Stimulated activated CD8-positive, alpha-beta memory T cell treated with anti-CD3 and anti-CD28 coated beads, Interleukin-12 subunit alpha, Interleukin-12 subunit beta, amount 100 ng/mL, for 24 hours (primary cell): ENCODE results near the gene ULBP1.
"Not testable (repeated sequence)": the region's sequence is repeated elsewhere in the genome, so short reads cannot be mapped to it uniquely, and the experiment has no call there.

Experiments
- DNase-seq: peaks from one replicate; pipeline ENCODE4 v3.0.0-alpha.2; 2020; ENCODE audit errors: extremely low read depth

The ULBP1 gene

DNA sequence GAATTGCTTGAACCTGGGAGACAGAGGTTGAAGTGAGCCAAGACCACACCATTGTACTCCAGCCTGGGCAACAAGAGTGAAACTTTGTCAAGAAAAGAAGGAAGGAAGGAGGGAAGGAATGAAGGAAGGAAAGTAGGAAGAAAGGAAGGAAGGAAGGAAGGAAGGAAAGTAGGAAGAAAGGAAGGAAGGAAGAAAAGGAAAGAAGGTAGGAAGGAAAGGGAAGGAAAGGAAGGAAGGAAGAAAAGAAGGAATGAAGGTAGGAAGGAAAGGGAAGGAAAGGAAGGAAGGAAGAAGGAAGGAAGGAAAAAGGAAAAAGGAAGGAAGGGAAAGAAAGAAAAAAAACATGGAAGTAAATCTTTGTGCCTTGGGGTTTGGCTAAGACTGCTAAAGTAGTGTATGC is 11.7 kb downstream of the ULBP1 start:
- no peak for DNase-seq

DNA sequence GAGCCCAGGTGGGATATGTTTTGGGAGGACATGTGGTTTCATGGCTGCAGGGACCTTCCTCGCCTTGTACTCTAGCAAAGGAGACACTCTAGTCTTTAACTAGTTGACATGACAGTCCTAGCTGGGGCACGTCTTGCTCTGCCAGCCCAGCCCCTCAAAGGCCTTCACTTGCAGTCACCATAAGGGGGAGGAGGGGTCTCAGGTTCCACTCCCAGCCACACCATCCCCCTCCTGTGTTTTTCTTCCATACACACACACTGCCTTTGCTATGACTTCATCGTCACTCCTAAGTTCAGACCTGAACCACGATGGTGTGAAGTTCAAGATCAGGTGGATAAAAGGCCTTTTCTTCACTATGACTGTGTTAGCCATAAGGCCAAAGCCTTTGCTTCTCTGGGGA is 13.5 kb downstream of the ULBP1 start:
- DNase-seq = no peak

DNA sequence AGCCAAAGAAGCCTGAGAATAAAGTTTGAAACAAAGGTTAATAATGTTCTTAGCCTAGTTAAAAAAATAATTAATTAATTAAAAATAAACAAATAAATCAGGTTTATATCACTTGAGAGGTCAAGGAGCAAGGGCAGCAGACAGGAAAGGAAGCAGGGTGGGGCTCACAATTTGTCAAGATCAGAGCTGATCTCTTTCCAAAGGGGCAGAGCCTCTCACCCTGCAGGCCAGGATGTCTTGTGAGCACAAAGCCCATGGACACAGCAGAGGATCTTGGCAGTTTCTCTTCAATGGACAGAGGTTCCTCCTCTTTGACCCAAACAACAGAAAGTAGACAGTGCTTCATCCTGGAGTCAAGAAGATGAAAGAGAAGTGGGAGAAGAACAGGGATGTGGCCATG is 14.9 kb downstream of the ULBP1 start:
- no peak for DNase-seq

DNA sequence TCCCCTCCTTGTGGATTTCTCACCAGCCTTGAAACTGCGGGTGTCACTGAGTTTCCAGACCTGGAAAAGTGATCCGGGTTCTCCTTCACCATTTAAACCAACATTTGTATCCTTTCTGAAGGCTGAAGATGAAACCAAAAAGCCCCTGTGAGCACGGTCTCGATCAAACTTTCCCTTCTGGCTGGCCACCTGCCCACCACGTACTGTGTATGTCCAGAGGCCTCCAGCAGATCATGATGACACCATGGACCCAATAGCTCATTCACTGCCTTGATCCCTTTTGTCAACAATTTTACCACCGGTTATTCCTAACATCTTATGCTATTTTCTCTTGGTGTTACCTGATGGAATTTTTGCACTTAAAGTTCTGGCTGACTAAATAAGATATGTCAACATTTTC is 15.6 kb downstream of the ULBP1 start:
- DNase-seq = no peak

DNA sequence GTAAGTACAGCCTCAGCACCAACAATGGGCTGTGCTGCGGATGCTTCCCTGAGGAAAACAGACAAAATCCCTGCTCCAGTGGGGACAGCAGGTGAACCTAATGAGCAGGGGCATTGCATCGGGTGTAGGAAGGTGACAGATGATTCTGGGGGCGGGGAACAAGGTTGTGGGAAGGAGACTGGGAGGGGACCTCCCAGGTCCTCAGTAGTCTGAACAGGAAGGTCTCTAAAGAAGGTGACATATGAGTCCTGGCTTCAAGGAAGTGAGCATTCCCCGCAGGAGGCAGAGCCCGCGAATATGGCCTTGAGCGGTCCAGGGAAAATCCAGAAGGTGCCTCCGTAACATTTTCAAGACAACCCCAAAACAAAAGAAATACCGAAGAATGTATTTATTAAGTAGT is 19.4 kb downstream of the ULBP1 start:
- no peak for DNase-seq

DNA sequence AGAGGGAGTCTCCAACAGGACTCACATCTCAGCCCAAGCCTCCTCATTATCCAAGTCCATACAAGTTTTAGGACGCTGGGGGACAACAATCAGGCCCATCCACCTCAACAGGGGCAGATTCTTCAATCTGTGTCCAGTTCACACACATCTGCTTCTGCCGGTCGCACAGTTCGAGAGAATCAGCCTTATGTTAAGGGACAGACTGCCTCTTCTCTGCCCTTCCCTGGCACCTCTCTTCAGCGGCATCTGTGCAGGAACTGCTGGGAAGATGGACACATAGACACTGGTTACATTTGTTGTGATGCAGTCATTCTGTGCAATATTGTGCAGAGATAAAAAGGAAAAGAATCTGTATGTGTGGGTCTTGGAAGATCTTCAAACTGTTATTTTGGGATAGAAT is 21.0 kb downstream of the ULBP1 start:
- DNase-seq = no peak

DNA sequence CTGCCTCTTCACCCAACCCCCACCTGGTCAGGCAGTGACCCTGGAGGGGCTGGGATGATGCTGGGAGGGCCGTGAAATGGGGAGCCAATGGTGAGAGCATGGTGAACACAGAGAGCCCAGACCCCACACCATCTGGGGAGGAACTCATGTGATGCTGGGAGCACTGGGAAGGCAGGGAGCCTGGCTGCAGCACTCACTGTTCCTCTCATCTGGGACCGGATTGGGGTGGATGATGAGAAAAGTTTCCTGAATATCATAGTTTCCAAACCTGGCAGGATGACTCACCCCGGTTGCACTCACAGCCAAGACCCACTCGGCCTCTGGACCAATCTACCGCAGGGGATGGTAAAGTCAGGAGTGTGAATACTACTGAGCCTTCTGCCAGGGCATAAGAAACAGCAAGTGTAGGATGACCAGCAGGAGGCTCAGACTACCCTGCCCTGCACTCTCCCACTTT is 21.8 kb downstream of the ULBP1 start:
- DNase-seq = no peak

DNA sequence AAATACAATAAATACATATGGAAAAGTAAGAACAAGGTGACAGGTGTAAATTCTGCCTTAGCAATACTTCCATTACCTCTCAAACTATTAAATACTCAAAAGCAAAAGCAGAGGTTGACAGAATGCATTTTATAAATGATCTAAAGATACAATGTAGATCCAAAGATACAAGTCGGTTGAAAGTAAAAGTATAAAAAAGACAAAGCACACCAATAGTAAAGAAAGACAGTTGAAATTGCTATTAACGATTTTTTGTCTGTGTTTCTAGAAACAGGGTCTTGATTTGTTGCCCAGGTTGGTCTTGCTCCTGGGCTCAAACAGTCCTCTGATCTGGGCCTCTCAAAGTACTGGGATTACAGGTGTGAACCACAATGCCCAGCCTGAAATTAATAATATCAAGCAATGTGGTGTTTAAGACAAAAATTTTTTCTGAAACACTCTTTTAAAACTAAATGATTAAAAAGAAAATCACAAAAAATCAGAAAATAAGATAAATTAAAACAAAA is 23.9 kb downstream of the ULBP1 start:
- DNase-seq = no peak

DNA sequence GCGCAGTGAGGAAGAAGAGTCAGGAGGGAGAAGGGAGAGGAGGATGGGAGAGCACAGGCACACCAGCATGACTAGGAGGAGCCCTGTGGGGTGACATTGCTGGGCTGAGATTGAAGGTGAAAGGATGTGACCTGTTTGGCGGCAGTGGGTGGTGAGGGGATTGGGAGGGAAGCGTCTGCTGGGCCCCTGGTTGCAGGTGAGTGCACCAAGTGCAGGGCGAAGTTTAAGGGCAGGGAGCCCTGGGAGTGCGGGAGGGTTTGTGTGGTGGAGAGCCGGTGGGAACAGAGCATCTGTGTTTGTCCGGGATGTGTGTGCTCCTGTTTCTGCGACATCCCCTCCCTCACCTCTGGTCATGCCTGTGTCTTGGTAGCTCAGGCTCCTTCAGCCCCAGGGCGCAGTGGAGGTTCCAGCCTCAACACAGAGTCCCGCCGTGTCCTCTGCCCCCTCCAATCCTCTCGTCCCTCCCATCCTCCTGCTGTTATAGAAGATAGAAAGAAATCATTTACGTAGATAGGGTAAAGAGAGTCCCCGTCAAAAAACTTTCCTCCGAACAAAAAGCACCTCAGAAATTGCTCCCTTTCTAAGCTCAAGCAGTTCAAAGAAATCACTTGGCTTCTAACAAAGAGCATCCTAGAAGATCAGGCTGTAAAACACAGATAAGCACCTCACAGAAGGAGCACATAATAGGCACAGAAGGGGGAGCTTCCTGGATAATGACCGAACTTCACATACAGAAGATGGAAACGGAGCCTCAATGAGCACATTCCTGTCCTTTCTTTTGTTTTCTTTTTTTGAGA is 25.0 kb downstream of the ULBP1 start:
- DNase-seq = no peak

DNA sequence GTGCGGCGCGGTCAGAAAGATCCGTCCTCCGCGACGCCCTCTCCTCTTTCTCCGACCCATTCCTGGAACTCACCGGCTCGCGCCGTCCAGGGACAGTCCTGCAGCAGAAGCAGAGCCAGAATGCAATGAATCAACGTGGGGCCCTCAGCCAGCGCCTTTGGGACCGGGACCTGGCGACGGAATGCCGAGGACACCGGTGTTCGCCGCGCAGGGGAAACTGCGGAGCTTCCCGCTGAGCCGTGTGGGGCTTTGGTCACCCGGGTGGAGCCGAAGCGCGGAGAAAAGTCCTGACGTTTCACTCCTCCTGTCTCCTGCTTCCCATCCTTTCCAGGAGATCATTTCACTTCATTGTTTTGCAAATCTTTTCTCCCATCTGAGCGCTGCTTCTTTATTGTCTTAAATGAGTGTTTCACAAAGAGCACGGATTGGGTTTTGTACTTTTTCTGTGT is 26.5 kb downstream of the ULBP1 start:
- DNase-seq = no peak

DNA sequence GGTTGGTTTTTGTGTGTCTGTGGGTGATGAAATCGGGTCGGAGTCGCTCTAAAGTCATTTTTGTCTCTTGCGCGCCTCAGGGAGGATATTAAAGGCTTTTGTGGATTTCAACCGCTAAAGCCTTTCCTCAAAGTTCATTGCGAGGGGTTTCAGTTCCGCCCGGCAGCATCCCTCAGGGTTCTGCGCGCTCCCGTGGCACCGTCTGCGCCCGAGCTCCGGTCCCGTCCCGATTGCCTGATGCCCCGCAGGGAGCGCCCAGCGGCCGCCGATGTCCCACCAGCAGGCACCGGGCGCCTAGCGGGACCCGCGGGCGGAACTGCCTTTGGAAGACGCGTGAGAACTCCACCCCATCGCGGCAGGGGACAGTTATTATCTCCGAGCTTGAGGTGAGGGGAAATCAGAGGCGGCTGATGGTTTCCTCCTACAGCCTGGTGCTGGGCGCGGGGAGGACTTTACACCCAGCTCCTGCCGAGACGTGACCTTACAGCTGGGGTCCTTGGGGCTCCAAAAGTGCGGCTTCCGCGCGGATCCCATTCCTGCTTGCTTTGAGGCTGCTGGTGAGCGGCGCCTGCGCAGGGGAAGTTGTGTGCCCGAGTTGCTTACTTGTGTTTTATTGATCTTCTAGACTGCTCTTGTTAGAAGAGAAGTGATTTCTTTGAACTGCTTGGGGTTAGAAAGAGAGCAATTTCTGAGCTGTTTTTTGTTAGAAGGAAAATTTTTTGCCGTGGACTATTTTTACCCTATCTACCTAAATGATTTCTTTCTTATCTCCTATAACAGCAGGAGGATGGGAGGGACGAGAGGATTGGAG is 27.1 kb downstream of the ULBP1 start:
- no peak for DNase-seq

DNA sequence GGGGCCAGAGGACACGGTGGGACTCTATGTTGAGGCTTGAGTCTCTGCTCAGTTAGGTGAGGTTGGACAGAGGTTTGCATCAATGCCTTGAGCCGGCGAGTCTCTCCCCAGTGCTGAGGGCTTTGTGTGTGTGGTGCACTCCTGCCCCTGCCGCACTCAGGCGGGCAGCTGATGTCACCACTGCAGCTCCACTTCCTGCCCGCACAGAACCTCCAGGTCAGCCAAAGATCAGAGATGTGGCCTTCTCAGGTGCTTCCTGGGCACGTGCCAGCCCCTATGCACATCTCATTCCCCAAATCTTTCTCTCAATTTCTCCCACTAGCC is 27.7 kb downstream of the ULBP1 start:
- not testable (repeated sequence) for DNase-seq

DNA sequence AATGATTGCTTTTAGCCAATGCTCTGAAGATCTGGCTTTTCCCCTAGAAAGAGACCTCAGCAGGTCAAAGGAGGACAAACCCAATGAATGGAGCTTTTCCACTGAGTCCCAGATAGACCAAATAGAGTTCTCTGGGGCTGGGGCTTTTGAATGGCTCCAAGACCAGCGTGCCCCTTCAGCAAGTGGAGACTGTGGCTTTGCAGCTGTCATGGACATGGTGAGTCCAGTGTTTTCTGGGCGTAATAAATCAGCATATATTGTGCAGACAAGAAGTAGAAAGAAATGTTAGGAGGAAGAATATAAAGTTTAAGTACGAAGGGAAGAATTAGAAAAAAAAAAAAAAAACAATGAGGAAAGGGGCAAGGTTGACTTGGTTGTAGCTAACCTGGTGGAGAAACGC is 28.1 kb downstream of the ULBP1 start:
- no peak for DNase-seq

DNA sequence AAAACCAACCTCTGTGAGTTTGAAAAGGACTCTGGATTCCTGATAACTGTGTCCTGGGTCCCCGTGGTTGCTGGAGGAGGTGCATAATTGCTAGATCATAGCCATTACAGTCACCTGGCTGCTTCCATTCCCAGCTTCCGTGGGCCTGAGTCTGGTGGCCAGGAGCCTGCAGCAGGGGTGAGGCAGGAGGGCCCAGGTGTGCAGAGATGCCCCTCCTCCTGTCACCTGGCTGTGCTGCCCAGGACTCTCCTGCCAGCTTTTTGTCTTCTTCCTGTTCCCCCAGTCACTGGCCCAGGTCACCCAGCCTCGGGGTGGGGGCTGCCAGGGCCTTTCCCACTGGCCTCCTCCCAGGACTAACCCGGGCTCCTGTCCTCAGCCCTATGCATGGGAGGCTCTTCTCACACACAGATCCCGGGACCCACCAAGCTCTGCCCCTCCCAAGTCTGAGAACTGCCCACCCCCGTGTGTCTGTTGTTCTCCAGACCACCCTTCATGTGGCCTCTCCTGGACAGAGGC is 31.6 kb downstream of the ULBP1 start:
- no peak for DNase-seq

DNA sequence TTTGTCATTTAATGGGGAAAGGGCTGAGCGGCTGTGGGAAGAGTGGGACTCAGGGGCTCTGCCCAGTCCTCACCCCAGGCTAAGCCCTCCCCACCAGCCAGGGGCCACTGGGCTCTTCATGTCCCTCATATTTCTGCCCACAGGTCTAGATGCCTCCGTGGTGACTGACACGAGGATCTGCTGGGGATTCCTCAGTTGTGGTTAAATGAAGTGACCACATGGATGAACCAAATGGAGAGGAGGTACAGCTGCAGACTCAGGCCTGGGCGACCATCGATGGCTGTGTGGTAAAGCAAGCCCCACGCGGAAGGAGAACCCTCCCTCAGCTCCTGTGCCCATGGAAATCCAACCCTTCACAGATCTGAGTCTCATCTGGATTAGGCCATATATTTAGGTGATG is 32.2 kb downstream of the ULBP1 start:
- no peak for DNase-seq

DNA sequence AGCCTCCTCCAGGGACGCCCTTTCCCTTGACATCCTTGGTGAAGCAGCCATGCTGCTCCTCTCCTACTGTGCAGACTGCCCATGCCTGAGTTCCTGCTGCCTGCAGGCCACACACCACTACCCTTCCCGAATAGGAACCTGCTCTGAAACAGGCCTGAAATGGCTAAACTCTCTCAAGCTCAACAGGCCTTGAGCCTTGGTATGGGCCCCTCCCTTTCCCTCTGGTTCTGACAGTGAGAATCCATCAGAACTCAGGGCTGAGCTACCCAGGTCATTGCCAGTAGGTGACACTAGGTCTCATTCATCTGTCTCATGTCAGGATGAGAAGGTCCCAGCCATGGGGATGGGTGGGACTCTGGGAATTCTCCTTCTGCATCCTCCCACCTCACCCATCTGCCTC is 35.9 kb downstream of the ULBP1 start:
- no peak for DNase-seq

DNA sequence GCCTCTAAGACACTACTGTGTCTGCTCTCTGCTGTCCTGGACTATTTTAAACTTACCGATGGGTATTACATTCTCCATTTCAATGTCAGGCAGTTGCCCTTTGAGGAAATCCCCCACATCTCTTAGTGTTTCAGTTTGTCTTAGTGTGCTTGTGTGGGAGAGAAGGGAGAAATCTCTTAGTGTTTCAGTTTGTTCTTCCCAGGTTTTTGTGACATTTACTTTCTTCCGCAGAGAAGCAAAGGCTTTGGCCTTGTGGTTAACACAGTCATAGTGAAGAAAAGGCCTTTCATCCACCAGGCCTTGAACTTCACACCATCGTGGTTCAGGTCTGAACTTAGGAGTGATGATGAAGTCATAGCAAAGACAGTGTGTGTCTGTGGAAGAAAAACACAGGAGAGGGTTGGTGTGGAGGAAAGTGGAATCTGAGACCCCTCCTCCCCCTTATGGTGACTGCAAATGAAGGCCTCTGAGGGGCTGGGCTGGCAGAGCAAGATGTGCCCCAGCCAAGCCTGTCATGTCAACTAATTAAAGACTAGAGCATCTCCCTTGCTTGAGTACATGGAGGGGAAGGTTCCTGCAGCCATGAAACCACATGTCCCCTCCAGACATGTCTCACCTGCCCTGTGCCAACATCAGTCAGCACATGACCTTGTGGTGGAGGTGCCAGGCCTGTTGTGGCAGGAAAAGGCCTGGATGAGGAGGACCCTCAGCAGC is 37.7 kb downstream of the ULBP1 start:
- no peak for DNase-seq

DNA sequence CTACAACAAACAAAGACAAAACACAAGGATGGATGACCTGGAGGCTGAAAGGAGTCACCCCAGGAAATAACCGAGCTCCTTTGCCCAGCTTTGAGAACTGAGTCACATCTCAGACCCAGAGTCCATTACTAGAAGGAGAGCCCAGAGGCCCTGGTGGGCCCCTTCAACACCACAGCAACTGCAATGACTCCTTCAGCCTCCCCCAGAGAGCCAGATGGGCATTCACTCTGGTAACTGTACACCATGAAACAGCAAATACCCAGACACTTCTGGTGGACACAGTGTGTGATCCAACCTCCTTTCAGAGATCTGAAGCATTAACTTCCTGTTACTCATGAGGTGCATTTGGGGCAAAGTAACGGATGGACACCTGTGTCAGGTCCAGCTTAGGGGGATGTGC is 39.0 kb downstream of the ULBP1 start:
- DNase-seq = no peak

DNA sequence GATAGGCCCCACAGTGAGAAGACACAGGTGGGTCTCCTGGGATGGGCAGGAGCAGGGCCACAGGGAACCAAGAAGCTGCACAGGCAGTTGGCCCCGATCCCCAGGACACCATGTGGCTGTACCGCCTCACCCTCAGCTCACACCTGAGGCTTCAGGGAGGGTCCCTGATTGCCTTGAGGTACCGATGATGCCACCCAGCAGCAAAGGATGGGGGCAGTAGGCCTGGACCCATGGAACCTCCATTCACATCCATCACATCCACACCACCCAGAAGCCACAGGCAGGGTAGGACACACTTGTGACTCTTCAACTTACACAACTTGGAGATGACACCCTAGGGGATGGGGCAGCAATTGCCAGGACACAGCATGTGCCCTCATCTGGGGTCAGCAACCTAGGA is 39.9 kb downstream of the ULBP1 start:
- not testable (repeated sequence) for DNase-seq

DNA sequence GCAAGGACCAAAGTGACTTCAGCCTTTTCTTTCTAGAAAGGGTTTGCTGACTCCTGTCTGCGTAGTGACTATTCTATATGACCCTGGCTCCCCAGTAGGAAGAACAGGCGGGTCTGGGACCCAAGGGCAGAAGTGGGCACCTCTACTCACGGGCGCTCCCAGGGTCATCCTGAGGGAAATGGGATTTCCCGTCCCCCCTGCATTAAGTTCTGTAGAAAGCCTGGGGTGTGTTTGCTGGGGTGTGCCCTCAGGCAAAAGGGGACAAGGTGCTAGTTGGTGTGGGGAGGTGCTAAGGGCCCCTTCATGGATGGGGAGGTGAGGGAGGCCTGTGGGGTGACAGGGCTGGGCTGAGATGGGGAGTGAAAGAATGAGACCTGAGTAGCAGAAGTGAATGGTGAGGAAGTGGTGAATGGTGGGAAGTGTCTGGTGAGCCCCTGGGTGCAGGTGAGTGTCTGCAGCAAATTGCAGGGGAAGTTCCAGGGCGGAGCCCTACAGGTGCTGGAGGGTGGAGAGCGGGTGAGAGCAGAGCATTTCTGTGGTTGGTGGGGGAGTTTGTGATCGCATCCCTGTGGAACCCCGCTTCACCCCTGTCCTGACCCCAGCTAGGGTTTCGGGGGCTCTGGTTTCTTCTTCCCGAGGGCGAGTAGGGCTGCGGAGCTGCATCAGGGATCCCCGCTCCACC is 40.5 kb downstream of the ULBP1 start:
- DNase-seq = no peak
